HepG2 (cell line): ENCODE data around the gene HES1. TPM values are rescaled to one million over a fixed set of nuclear protein-coding genes. Genes with fewer than 3 reads are reported as not detected.

Source experiments
- ATAC-seq: fragments of 200-7000 bp; cut with Tn5 transposase; 3 replicates; pipeline ENCODE4 v1.9.1; 2020; ENCODE audit warnings: mild to moderate bottlenecking, moderate library complexity
- BruUV-seq: library from RNA; stranded (reverse); fragments of 400-500 nt; replicated peaks from 2 replicates; lab custom pipeline; 2021; lab: Mats Ljungman, UMichigan
- CTCF ChIA-PET: fragments of 300-600 bp; formaldehyde crosslinking; extraction: SDS; loops from one replicate; lab custom pipeline; 2021; ENCODE audit warnings: low total read pairs, inconsistent platforms, low intra/inter-chr PET ratio; lab: Yijun Ruan, JAX
- POLR2A ChIA-PET: fragments of 350-600 bp; sonication (Branson Sonifier 250); formaldehyde crosslinking; loops from one replicate; lab custom pipeline; 2020; ENCODE audit warnings: antibody characterized with exemption, inconsistent platforms; lab: Yijun Ruan, JAX
- DNase-seq: peaks from one replicate; pipeline ENCODE4 v3.0.0-alpha.2; 2015; ENCODE audit warnings: low spot score
- FAIRE-seq: peaks from 3 replicates; lab custom pipeline; 2011; peaks lifted over from hg19 to GRCh38; lab: Jason Lieb, UNC
- H2AFZ ChIP-seq: one replicate; pipeline ENCODE4 v1.6.1; 2011; ENCODE audit warnings: low read length, inconsistent platforms
- H3K27ac ChIP-seq: fragments of 300-600 bp; 3 replicates; pipeline ENCODE4 v1.8.0; 2011; ENCODE audit warnings: mixed run types, mild to moderate bottlenecking, mixed read lengths, low read length, inconsistent platforms; ENCODE audit not compliant: insufficient read depth; ENCODE audit errors: extremely low read length
- H3K27me3 ChIP-seq, 2 experiments: fragments of 200-600 bp in 1 of 2; 2 replicates in 1 of 2; 3 replicates in 1 of 2; pipeline versions ENCODE4 v1.6.0 to v1.8.0; 2011; ENCODE audit warnings: low read length in 2 of 2, mild to moderate bottlenecking in 2 of 2, moderate library complexity in 2 of 2, inconsistent platforms in 1 of 2; ENCODE audit not compliant: insufficient read depth in 2 of 2, control insufficient read depth in 1 of 2
- H3K36me3 ChIP-seq, 2 experiments: fragments of 200-600 bp in 1 of 2; replicated peaks in 1 of 2; 2 replicates in 1 of 2; 3 replicates in 1 of 2; pipeline versions ENCODE4 v1.5.1 to v1.8.0; 2011; ENCODE audit warnings: low read length in 2 of 2, inconsistent platforms in 1 of 2; ENCODE audit not compliant: insufficient read depth in 2 of 2, control insufficient read depth in 1 of 2
- H3K4me1 ChIP-seq: 2 replicates; pipeline ENCODE4 v1.5.1; 2012; ENCODE audit warnings: low read length, inconsistent platforms; ENCODE audit not compliant: insufficient read depth
- H3K4me2 ChIP-seq: 2 replicates; pipeline ENCODE4 v1.6.0; 2011; ENCODE audit warnings: low read depth, low read length, inconsistent platforms
- H3K4me3 ChIP-seq, 3 experiments: fragments of 200-600 bp in 1 of 3; sonication (generic), shearing (Covaris generic) in 1 of 3; replicated peaks in 1 of 3; 2 replicates each; pipeline ENCODE4 v1.5.1; 2011 to 2016; ENCODE audit warnings: low read length in 3 of 3, inconsistent platforms in 2 of 3, low read depth in 2 of 3, mild to moderate bottlenecking in 2 of 3, control low read depth in 1 of 3, mixed read lengths in 1 of 3; ENCODE audit not compliant: insufficient read depth in 1 of 3
- H3K79me2 ChIP-seq: one replicate; pipeline ENCODE4 v1.6.1; 2011; ENCODE audit warnings: low read length, inconsistent platforms; ENCODE audit not compliant: insufficient read depth
- H3K9ac ChIP-seq: 2 replicates; pipeline ENCODE4 v1.6.0; 2011; ENCODE audit warnings: mild to moderate bottlenecking, low read depth, low read length, inconsistent platforms; ENCODE audit not compliant: insufficient read depth
- H3K9me3 ChIP-seq: 2 replicates; pipeline ENCODE4 v1.5.1; 2012; ENCODE audit warnings: mild to moderate bottlenecking, low read length
- H4K20me1 ChIP-seq: 2 replicates; pipeline ENCODE4 v1.6.0; 2011; ENCODE audit warnings: inconsistent platforms, mild to moderate bottlenecking, low read length, moderate library complexity; ENCODE audit not compliant: insufficient read depth
- ZBTB26 ChIP-seq: IDR thresholded peaks from 2 replicates; pipeline ENCODE4 v1.6.1; 2016; ENCODE audit warnings: missing compliant biosample characterization, missing genetic modification reagents, borderline replicate concordance
- ZNF431 ChIP-seq: sonication (generic); formaldehyde crosslinking; IDR thresholded peaks from 2 replicates; pipeline ENCODE4 v1.9.0; 2022; ENCODE audit warnings: missing genetic modification reagents, low read depth, mild to moderate bottlenecking, borderline replicate concordance
- ZNF770 ChIP-seq: sonication (generic); formaldehyde crosslinking; IDR thresholded peaks from 2 replicates; pipeline ENCODE4 v1.5.0; 2020; ENCODE audit warnings: mild to moderate bottlenecking, missing genetic modification reagents
- WGBS: methylation state at CpG from one replicate; pipeline ENCODE4 v1.1.6; 2017; ENCODE audit warnings: low lambda C conversion rate; 5-methylcytosine and 5-hydroxymethylcytosine counted together
- in situ Hi-C: cut with HindIII; loops from 2 replicates; pipeline ENCODE4 v1.10.0; 2017; ENCODE audit warnings: low pct_unique_long_range_greater_than_20kb; ENCODE audit not compliant: extremely low pct_ligation_motif_present
- intact Hi-C: fragments of 100-400 bp; cut with micrococcal nuclease; formaldehyde crosslinking; loops from one replicate; pipeline ENCODE4 v1.10.0; 2022; ENCODE audit not compliant: unreplicated experiment
- polyA plus RNA-seq, 8 experiments: library from polyadenylated mRNA; depleted of rRNA in 3 of 8; stranded (reverse) in 7 of 8; unstranded in 1 of 8; fragments of >200 nt; fragmentation: Illumina TruSeq in 4 of 8; extraction: Trizol in 4 of 8; gene quantifications; 2 replicates each; pipeline versions ENCODE4 v1.2.1 to v1.2.3, GENCODE V29; 2011 to 2016; ENCODE audit warnings: low read depth in 4 of 8, missing spikeins in 1 of 8, mixed read lengths in 1 of 8; ENCODE audit not compliant: insufficient read depth in 1 of 8
- total RNA-seq, 5 experiments: library from RNA; depleted of rRNA; stranded (reverse); fragments of >200 nt; fragmentation: Illumina TruSeq; extraction: Trizol; gene quantifications; 2 replicates each; pipeline ENCODE4 v1.2.3, GENCODE V29; 2016; ENCODE audit warnings: low read depth in 1 of 5

Gene HES1
- total and polyA plus RNA-seq, 2 of the 13 experiments (the other 11 are each of a cell fraction or from before 2014, with no cell fraction given) = 15.4 to 19.8 TPM

GRCh38 chr3:194120789-194121770 lies 14.9 kb upstream of the HES1 start:
- peak overlapping the region; percentile 32 for H3K4me2 ChIP-seq
- H4K20me1 ChIP-seq = no peaks in the 10 kb centered on the region
- TF ChIP-seq ZNF770 (CRISPR knock-in tag) = peak; percentile 49; the same call in 1 of the 2 replicates
- TF ChIP-seq ZBTB26 (CRISPR knock-in tag) = peak; percentile 77
- TF ChIP-seq ZNF431 = no peak
- no peaks in the 10 kb centered on the region for H3K9me3 ChIP-seq
- whole genome bisulfite sequencing = 73% methylated on average over 13 of the region's 13 CpGs
- POLR2A ChIA-PET = interaction anchor here (0.7 to 1.0 kb wide), 3 partner anchors 9 to 230 kb away, joined by 3 to 6 read pairs (median 3); no protein-coding TSS in a partner anchor
- BruUV-seq = TSS peak; percentile 67
- intact Hi-C loops (loop anchor here (10.0 kb wide), 1 partner anchor 1424 kb away; the partner anchor contains the start of gene PPP1R2), in situ Hi-C loops (no loop called here)
- FAIRE-seq = no peak
- no peak overlapping the region for H2AFZ ChIP-seq
- ATAC-seq = no peak
- no peaks in the 10 kb centered on the region; a peak in 1 of 5 replicates for H3K27me3 ChIP-seq
- DNase-seq = no peak
- H3K36me3 ChIP-seq = no peaks in the 10 kb centered on the region
- H3K9ac ChIP-seq = peak overlapping the region; percentile 6; the same call in 1 of the 2 replicates
- H3K4me3 ChIP-seq = no peak overlapping the region
- H3K79me2 ChIP-seq = no peaks in the 10 kb centered on the region
- H3K27ac ChIP-seq = peak overlapping the region; percentile 12
- CTCF ChIA-PET = no interaction called here
- H3K4me1 ChIP-seq = peaks cover 48% of the 10 kb centered on the region
